Stimulated activated CD8-positive, alpha-beta memory T cell treated with anti-CD3 and anti-CD28 coated beads, Interleukin-12 subunit alpha, Interleukin-12 subunit beta, amount 100 ng/mL, for 1 hour (primary cell): ENCODE results near the gene KCNQ2.
"Not testable (repeated sequence)": the region's sequence is repeated elsewhere in the genome, so short reads cannot be mapped to it uniquely, and the experiment has no call there.

ENCODE experiments used
- DNase-seq: peaks from one replicate; pipeline ENCODE4 v3.0.0-alpha.2; 2020; ENCODE audit warnings: low read depth

The KCNQ2 gene

DNA sequence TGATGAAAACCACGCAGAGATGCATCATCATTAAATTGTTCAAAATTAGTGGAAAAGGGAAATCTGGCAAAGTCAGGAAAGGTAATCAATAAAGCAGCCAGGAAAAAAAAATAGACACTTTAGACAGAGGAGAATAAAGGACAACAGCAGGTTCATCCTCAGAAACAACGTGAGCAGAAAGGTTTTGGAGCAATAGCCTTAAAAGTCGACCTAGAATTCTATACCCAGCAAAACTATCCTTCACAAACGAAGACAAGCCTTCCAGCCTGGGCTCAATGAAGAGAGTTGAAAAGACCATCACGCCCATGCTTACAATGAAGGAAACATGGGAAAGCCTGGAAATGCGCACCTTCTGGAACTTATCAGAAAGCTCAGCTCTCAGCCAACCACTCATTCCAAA, 86.6 kb downstream of the KCNQ2 start:
- no peak for DNase-seq

DNA sequence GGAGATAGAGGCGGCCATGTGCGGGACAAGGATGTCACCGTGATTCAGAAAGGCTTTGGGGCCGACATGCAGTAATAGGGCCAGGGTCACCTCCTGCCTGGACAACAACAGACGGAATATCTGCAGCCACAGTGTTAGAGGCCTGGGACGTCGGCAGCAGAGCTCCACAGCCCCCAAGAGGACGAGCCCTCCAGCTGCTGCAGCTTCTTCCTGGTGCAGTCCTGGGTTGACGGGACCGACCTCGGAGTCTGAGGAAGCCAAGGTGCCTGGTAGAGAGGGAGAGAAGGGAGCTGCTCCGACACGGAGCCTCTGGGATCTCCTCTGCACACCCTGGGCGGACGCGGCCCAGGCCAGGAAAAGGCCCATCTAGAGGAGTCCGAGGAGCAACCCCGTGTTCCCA, 88.1 kb downstream of the KCNQ2 start:
- no peak for DNase-seq

DNA sequence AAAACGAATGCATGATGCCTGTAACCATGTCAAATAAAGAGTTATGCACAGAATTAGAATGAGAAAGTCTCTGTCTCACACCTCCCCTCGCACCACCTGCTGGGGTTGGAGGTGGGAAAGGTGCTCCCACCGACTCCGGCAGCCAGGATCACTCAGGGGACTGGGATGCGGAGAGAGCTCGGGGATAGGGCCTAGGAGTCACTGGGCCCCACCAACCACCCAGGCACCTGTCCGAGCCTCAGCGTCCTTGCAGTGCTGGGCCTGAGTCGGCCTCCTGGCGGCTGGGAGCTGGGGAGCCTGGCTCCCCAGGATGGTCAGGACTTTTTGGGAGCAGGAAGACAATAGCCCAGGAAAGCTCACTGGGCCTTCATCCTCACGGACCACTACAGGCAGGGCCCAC, 88.9 kb downstream of the KCNQ2 start:
- DNase-seq = no peak

DNA sequence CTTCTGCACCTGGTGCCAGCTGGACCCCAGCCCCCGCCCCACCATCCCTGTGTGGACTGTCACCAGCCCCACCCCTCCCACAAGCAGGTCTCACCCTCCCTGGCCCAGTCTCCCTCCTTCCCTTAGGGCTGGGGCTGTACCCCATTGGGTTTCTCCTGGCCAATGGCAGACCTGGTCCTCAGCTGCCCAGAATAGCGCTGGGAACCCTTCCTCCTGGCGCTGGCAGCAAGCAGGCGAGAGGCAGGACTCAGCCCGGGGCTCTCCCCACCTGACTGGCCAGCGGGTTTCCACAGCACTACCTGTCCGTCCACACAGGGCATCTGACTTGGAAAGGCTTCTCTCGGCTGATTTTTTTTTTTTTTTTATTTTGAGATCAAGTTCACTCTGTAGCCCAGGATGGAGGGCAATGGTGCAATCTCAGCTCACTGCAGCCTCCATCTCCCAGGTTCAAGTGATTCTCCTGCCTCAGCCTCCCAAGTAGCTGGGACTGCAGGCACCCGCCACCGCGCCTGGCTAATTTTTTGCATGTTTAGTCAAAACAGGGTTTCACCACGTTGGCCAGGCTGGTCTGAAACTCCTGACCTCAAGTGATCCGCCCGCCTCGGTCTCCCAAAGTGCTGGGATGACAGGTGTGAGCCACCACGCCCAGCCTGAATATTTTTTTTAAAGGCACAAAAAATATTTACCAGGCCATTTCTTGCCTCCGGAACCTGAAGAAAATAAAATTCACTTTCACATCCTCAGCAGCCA, 89.7 kb downstream of the KCNQ2 start:
- no peak for DNase-seq

DNA sequence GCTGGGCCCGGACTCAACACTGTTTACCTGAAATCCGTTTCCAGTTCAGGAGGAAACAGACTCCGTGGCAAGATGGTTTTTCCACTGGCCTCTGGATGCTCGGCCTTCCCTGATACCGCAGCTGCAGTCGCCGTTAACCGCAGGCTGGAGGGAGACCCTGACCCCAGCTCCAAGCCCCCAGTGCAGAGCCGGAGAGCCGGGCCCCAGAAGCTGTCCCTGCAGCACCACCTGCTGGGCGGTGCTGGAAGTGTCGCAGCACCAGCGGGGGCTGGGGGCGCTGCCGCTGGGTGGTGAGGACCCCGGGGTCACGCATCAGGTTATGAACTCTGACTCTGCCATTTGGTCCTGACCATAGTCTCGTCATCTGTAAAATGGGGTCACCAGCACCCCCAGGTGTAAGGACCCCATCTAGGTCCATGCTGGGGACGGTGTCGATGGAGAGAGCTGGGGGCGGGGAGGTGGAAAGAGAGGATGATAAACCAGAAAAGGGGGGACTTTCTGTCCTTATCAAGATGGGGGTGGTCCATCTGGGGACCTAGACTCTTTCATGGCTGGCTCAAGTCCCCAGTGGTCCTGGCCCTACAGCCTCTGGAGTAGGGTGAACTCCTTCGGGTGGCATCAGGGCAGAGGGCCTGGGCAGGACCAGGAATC, 90.5 kb downstream of the KCNQ2 start:
- DNase-seq = no peak

DNA sequence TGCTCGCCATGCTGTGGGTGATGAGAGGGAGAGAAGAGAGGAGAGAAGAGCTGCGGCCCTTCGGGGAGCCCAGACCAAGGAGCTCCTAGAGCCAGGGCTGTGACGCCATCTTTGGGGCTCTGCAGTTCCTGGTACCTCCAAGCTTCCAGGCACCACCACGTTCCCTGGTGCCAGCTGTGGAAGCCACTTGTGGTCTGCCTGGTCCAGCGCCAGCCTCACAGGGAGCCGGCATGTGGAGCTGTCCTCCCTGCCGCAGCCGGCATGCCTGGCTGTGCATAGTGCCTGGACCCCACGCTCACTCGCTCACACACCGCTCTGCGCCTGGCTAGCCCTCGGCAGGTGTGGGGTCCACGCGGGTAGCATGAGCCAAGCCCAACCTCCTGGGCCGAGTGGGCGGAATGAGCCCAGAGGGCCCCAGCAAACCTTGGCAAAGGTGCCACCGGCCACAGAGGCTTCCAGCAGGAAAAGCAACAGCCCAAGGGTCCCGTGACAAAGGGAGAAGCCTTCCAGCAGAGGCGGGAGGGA, 92.0 kb downstream of the KCNQ2 start:
- DNase-seq = no peak

DNA sequence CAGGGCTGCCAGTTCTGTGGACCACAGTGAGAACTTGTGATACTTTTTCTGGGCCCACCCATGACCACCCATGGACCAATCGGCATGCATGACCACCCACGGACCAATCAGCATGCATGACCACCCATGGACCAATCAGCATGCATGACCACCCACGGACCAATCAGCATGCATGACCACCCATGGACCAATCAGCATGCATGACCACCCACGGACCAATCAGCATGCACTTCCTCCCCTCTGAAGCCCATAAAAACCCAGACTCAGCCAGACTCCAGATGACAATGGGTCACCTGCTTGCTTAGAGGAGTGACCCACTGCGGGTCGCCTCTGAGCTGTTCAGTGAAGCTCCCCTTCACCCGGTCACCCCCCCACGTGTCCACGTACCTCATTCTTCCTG, 92.6 kb downstream of the KCNQ2 start:
- not testable (repeated sequence) for DNase-seq

DNA sequence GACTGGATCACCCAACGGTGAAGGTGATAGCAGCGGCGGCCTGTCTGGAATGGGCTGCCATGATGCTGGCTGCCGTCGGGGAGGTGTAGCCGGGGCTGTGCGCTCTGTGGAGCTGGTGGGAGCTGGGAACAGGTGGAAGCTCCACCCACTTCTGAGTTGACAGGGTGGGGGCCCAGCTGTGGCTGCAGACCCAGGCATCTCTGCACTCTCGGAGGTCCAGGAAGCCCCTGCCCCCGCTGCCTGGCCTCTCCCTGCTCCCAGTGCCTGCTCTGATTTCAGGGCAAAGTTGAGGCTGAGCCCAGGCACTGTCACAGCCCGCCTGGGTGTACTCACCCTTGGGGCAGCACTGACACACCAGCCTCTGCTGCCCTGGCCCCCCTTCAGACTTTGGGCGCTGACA, 93.2 kb downstream of the KCNQ2 start:
- no peak for DNase-seq

DNA sequence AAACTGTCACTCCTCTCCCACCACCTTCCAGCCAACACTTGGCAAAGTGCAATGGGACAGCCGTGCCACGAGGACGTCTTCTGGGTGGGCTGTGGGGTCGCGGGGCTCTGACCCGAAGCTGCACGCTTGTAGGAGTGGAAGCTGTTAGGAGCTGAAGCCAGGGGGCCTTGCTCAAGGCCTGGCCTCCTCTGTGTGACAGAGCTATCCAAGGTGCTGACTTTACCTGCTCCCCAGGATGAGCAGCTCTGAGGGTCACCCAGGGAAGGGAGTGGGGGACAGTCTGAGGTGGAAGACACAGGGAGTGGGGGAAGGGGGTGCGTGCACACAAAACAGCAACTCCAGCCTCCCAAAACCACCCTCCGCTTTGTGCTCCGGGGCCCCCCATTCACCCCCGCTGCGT, 93.8 kb downstream of the KCNQ2 start:
- DNase-seq = no peak

DNA sequence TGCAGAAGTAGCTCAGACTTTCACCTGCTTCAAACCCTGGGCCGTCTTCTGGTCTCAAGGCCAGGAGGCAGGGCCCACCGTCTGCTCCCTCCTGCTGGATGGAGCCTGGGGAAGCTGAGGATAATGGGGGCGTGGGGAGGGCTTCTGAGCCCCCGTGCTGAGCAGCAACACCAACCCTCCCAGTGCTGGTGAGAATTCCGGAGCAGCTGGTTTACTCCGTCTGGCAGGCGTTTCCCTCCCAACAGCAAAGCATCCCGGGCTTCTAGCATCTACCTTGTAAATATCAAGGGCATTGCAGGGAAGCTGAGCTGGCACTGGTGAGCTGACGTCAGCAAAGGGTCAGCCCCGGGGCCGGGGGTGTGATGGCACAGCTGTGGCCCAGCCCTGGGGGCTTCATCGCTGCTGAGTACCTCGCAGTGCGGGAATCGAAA, 94.5 kb downstream of the KCNQ2 start:
- no peak for DNase-seq

DNA sequence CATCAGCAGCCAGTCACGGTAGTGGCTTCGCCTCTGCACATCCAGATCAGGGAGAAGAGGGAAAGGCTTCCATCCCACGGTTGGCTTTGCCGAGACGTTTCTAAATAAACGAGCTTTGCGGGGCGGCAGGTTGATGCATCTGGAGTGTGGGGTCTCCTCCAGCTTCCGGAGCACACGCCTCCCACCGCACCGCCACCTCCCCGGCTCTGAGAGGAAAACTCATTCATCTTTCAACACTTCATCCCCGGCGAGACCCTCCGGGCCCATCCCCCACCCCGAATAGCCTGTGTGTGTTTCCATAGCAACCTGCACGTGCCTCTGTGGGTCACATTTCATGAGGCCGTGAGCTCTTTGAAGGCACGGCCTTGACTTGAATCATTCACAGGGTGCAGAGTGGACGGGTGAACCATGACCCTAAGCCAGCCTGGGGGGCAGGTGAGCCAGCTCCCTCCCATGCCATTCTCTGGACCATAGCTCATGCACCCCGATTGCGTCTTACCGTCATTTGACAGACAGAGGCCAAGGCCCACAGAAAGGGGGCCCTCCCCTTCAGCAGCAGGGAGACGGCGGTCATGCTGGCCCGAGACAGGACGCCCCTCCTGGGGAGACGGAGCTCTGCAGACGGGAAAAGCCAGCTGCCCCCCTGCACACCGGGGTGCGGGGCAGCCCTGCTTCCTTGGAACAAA, 95.1 kb downstream of the KCNQ2 start:
- DNase-seq = no peak

DNA sequence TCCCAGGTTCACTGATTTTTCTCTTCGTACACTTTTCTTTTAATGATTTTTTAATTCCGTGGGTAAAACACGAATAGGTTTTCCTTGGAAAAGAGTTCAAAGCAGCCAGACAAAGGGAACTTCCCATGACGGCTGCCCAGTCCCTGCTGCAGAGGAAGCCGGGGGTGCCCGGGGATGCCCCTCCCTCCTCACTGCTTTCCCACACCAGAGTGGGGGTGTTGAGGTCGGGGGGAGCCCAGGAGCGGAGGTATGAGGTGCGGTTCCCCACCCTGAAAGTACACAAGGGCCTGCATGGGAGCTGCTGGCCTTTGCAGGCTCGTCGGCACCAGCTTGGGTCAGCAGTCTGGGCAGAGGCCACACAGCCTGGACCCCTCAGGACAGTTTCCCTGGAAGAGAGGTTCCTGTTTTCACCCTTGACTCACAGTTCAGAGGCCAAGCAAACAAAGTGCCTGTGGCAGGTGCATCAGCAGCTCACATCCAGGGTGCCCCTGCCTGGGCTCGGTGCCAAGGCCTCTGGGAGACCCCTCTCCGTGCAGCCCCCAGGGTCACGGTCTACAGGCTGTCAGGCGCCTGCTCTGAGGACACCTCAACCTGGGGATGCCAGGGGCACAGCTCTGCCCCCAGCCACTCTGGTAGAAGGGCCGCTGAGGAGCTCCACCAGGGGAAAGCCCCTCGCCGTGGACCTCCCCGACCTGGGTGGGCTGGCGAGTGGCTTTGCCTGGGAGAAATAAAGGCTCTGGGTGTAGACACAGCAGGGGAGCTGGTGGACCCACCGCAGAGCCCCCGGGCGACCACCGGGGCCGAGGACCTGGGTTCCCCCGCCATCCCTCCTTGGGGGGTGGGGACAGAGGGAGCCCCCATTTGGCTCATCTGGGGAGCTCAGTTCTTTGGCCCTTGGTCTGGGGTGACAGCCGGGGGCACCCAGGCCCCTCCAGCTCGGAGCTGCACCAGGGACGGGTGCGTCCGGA, 95.9 kb downstream of the KCNQ2 start:
- DNase-seq = no peak

DNA sequence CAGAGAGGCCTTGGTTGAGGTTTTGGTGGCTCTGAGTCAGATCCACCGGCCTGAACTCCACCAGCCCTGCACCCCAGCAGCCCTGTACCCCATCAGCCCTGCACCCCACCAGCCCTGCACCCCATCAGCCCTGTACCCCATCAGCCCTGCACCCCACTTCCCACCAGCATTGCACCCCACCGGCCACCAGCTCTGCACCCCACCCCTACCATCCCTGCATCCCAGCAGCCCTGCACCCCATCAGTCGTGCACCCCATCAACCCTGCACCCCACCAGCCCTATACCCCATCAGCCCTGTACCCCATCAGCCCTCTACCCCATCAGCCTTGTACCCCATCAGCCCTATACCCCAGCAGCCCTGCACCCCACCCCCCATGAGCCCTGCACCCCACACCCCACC, 97.0 kb downstream of the KCNQ2 start:
- no peak for DNase-seq

DNA sequence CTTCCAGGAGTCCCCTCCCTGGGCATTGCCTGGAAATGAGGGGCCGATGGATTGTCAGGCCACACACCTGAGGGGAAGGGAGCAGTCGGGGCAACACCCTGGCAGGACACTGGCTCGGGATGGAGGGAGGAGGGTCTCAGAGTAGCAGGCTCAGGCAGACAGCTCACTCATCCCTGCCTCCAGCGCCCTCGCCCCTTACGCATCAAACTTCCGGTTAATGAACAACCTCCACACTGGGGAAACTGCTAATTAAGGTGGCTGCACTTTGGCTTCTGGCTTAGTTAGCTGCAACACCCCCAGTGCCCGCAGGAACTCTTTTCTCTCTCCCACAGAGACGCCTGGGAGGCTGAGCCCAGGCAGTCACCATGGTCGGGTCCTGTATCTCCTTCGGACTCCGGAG, 98.0 kb downstream of the KCNQ2 start:
- DNase-seq = no peak

DNA sequence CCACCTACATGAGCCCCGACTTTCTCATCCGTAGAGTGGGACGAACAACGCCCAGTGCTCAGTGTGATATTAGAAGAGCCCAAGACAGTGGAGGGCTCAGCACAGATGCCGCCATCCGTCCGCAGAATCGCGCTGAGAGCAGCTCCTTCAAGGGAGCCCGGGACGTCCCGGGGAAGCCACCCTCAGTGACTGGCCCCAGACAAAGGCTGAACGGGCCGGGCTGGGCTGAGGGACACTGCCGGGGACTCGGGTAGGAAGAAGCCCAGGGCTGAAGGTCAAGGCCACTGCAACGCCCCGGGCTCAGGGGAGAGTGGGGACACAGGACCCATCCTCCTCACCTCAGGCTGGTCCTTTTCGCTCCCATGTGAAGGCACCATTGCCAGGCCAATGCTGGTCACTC, 98.5 kb downstream of the KCNQ2 start:
- no peak for DNase-seq

DNA sequence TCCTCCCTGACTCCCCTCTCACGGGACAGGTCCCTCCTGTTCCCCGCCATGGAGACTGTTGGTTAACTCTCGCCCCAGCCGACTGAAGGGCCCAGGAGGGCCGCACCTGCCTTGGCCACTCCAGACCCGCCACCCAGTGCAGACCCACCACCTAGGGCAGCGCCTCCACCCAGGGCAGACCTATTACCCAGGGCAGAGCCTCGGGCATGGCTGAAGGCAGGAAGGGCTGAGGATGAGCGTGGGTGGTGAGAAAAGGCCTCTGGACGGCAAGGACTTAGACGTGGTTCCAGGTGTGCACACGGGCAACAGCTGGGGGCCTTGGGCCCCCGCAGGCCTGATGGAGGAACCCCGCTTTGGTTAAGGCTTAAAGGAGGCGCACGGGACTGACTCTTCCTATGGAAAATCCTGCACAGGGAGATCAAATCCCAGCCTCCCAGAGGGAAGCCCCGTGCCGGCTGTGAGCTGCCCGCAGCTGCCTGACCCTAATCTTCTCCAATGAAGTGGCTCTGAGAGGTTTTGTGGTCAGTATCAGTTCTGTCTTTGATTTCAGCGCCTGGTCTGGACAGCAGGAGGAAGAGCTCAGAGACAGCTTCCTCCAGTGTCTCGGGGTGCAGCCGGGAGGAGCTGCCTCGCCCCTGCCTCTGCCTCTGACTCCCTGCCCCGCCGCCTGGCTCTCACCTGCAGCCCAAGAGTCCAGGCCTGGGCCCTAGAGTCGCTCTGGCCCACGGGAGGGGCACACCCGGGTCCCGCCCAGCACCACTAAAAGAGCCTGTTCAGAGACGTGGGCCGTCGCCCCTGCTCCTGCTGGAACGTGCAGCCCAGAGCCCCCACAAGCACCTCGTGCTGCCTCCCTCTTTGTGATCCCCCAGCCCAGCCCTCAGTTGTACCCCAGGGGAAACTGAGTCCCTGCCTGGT, 99.2 kb downstream of the KCNQ2 start:
- DNase-seq = no peak

DNA sequence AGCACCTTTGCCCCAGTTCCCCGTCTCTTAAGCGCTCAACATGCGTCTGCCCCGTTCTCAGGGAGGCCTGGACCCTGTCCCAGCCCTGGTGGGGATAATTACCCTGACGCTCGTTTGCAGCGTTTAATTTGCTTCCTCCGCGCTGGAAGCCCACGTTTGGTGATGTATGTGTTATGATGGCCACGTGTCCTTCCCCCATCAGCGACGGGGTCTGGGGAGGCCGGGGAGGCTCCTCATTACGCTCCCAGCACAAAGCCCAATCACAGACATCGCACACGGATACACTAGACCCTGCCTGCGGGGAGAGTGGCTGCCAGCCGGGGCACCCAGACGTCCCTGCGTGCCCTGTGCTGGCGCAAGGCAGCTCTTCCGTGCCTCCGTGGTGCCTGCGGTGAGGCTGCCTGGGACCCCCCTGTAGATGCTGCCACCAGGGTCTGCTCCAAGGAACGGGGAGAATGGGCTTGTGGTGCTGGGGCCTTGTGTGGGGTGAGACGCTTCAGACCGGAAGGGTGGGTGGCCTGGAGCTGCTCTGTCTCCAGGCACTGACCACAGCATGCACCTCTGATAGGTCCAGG, 101.1 kb downstream of the KCNQ2 start:
- DNase-seq = no peak

DNA sequence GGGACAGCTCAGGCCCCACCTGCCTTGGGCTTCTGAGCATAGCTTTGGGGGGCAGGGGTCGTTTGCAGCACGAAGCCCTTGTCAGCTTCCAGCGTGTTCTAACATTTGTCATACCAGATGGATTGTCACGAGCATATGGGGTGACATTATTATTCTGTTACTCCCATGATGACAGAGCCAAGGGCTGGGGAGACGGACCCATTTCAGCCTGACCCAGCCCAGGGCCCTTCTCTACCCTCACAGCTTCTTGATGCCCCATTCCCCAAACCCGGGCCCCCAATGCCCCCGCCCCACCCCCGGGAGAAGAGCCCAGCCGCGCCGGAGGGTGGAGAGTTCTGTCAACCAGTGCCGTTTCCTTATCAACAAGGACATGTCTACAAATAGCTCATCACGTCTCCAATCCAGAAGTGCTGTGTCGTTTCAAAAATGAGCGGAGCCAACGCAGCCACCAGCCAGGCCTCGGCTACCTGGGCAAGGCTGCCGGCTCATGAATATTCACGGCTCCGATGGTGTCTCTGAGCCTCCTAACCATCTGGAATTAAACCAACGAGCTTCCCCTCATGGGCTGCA, 101.8 kb downstream of the KCNQ2 start:
- DNase-seq = no peak

DNA sequence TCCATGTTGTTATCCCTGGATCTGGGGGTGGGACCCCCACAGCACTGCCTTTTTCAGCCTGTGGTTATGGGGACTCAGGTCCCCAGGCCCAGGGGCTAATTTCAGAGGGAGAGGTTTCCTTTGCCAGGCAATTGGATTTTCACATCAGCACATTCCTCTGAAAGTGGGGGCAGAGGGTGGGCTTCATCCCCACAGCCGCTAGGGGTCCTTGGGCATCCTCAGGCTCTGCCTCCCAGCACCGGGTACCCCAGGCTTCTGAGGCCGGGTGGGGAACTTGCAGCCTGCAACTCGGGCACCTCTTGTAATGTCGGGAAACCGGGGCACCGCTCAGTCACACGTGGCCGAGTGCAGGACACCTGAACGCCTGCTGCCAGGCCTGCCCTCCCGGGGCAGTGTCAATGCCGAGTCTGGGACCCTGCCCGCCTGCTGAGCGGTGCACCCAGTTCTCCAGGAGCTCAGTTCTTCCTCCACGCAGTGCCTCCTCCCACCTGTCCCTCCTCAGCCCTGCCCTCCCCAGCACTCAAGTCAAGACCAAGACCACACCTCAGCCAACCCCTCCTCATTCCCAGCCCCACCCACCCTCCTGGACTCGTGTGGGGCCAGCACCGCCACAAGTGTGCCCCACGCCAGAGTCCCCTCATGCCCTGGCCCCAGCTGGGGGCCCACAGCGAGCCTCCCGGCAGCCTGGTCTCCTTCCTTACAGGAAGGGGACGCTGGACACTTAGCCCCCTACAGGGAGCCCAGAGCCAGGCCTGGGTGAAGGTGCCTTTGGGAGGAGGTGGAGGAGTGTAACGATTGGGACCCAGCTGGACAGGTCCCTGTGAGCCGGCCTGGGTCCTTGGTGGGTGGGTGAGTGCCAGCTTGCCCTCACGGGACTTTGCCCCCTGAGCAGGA, 102.5 kb downstream of the KCNQ2 start:
- no peak for DNase-seq
